Gastrocnemius medialis (tissue), 4 donors: ENCODE measurements around the gene ZDHHC18.

Experiments used
- CTCF ChIP-seq, 5 experiments: fragments of 450-650 bp in 3 of 5; fragments of 200-600 bp in 2 of 5; sonication (generic) in 2 of 5; IDR thresholded peaks in 4 of 5; conservative IDR thresholded peaks in 1 of 5; 1 replicate in 4 of 5; 2 replicates in 1 of 5; pipeline ENCODE4 v1.5.1; 2016 to 2019; ENCODE audit warnings: antibody characterized with exemption in 5 of 5, mild to moderate bottlenecking in 3 of 5, moderate library complexity in 3 of 5
- POLR2A ChIP-seq, 2 donors: fragments of 450-650 bp; IDR thresholded peaks; one replicate each; pipeline ENCODE4 v1.6.1; 2017; ENCODE audit warnings: antibody characterized with exemption in 2 of 2, mild to moderate bottlenecking in 2 of 2, moderate library complexity in 2 of 2

- TF ChIP-seq CTCF (IDR thresholded peaks at IDR 0.05 in 4 of 5, conservative IDR thresholded peaks at IDR 0.05 in 1 of 5) (no peak), POLR2A (IDR thresholded peaks at IDR 0.05) (no peak)
Measured at GRCh38 chr1:26882696-26883463, 56.4 kb downstream of the ZDHHC18 start.
